ENCODE results near the gene AVP.
"Not testable (repeated sequence)": the region's sequence is repeated elsewhere in the genome, so short reads cannot be mapped to it uniquely, and the experiment has no call there.

The AVP gene

GRCh38 chr20:3128275-3128984, 43.9 kb upstream of the AVP start:
- H3K27ac ChIP-seq: no peak overlapping the region
- H3K4me1 ChIP-seq: peaks cover 4% of the 10 kb centered on the region
- H3K79me2 ChIP-seq: peaks cover 36% of the 10 kb centered on the region
- no peak overlapping the region for H3K4me2 ChIP-seq (ENCODE audit: low read length)
- TF ChIP-seq CTCF (IDR thresholded peaks at IDR 0.05): no peak
- no peak overlapping the region for H3K9ac ChIP-seq
- no peak overlapping the region for H3K4me3 ChIP-seq (ENCODE audit: low read depth, low read length)
- H3K36me3 ChIP-seq (ENCODE audit: control insufficient read depth, insufficient read depth, low read length): no peaks in the 10 kb centered on the region
- no peaks in the 10 kb centered on the region for H3K9me3 ChIP-seq (ENCODE audit: control insufficient read depth, low read length)
- H2AFZ ChIP-seq: no peak overlapping the region
- no peaks in the 10 kb centered on the region for H3K27me3 ChIP-seq (ENCODE audit: control insufficient read depth, insufficient read depth, low read length)

- no peaks in the 10 kb centered on the region for H3K9me3 ChIP-seq (ENCODE audit: control insufficient read depth, low read length)
- TF ChIP-seq CTCF (IDR thresholded peaks at IDR 0.05): no peak
- H3K9ac ChIP-seq: no peak overlapping the region
- peaks cover 26% of the 10 kb centered on the region for H3K79me2 ChIP-seq
- peaks cover 4% of the 10 kb centered on the region for H3K4me1 ChIP-seq
- H2AFZ ChIP-seq: no peak overlapping the region
- H3K27ac ChIP-seq: no peak overlapping the region
- no peak overlapping the region for H3K4me3 ChIP-seq (ENCODE audit: low read depth, low read length)
- no peaks in the 10 kb centered on the region for H3K36me3 ChIP-seq (ENCODE audit: control insufficient read depth, insufficient read depth, low read length)
- no peaks in the 10 kb centered on the region for H3K27me3 ChIP-seq (ENCODE audit: control insufficient read depth, insufficient read depth, low read length)
- no peak overlapping the region for H3K4me2 ChIP-seq (ENCODE audit: low read length)
Measured at GRCh38 chr20:3126527-3126859, 42.0 kb upstream of the AVP start.

- not testable (repeated sequence) for H3K4me3 ChIP-seq (ENCODE audit: low read depth, low read length); H2AFZ ChIP-seq; H3K36me3 ChIP-seq (ENCODE audit: control insufficient read depth, insufficient read depth, low read length); H3K9me3 ChIP-seq (ENCODE audit: control insufficient read depth, low read length); H3K9ac ChIP-seq; H3K27ac ChIP-seq; H3K27me3 ChIP-seq (ENCODE audit: control insufficient read depth, insufficient read depth, low read length); H3K4me2 ChIP-seq (ENCODE audit: low read length); H3K4me1 ChIP-seq
- H3K79me2 ChIP-seq: peaks cover 24% of the 10 kb centered on the region
Measured at GRCh38 chr20:3125776-3126526, 41.4 kb upstream of the AVP start.

- H2AFZ ChIP-seq; H3K4me3 ChIP-seq (ENCODE audit: low read depth, low read length); H3K36me3 ChIP-seq (ENCODE audit: control insufficient read depth, insufficient read depth, low read length); H3K4me2 ChIP-seq (ENCODE audit: low read length); H3K27ac ChIP-seq; H3K9me3 ChIP-seq (ENCODE audit: control insufficient read depth, low read length); H3K9ac ChIP-seq; H3K4me1 ChIP-seq; H3K27me3 ChIP-seq (ENCODE audit: control insufficient read depth, insufficient read depth, low read length): not testable (repeated sequence)
- H3K79me2 ChIP-seq: peaks cover 21% of the 10 kb centered on the region
Measured at GRCh38 chr20:3124773-3125560, 40.4 kb upstream of the AVP start.

- H3K27ac ChIP-seq; H3K9ac ChIP-seq; H3K4me3 ChIP-seq (ENCODE audit: low read depth, low read length); H3K4me1 ChIP-seq; H3K27me3 ChIP-seq (ENCODE audit: control insufficient read depth, insufficient read depth, low read length); H3K9me3 ChIP-seq (ENCODE audit: control insufficient read depth, low read length); H2AFZ ChIP-seq; H3K36me3 ChIP-seq (ENCODE audit: control insufficient read depth, insufficient read depth, low read length); H3K4me2 ChIP-seq (ENCODE audit: low read length): not testable (repeated sequence)
- H3K79me2 ChIP-seq: peaks cover 19% of the 10 kb centered on the region
Measured at GRCh38 chr20:3124163-3124562, 39.6 kb upstream of the AVP start.

- H3K27ac ChIP-seq: no peak overlapping the region
- H3K9me3 ChIP-seq (ENCODE audit: control insufficient read depth, low read length): no peaks in the 10 kb centered on the region
- no peak overlapping the region for H3K4me3 ChIP-seq (ENCODE audit: low read depth, low read length)
- H3K9ac ChIP-seq: no peak overlapping the region
- H3K79me2 ChIP-seq: peaks cover 14% of the 10 kb centered on the region
- no peaks in the 10 kb centered on the region for H3K36me3 ChIP-seq (ENCODE audit: control insufficient read depth, insufficient read depth, low read length)
- no peak overlapping the region for H3K4me2 ChIP-seq (ENCODE audit: low read length)
- H3K27me3 ChIP-seq (ENCODE audit: control insufficient read depth, insufficient read depth, low read length): no peaks in the 10 kb centered on the region
- no peaks in the 10 kb centered on the region for H3K4me1 ChIP-seq
- TF ChIP-seq CTCF (IDR thresholded peaks at IDR 0.05): no peak
- H2AFZ ChIP-seq: no peak overlapping the region
Measured at GRCh38 chr20:3123542-3123941, 39.0 kb upstream of the AVP start.
